ENCODE results near the gene DYNC1H1. TPM values are rescaled to one million over a fixed set of nuclear protein-coding genes. Genes with fewer than 3 reads are reported as not detected.

The DYNC1H1 gene
- polyA plus RNA-seq, 1 donor from 2014 or later: 298 TPM

DNA sequence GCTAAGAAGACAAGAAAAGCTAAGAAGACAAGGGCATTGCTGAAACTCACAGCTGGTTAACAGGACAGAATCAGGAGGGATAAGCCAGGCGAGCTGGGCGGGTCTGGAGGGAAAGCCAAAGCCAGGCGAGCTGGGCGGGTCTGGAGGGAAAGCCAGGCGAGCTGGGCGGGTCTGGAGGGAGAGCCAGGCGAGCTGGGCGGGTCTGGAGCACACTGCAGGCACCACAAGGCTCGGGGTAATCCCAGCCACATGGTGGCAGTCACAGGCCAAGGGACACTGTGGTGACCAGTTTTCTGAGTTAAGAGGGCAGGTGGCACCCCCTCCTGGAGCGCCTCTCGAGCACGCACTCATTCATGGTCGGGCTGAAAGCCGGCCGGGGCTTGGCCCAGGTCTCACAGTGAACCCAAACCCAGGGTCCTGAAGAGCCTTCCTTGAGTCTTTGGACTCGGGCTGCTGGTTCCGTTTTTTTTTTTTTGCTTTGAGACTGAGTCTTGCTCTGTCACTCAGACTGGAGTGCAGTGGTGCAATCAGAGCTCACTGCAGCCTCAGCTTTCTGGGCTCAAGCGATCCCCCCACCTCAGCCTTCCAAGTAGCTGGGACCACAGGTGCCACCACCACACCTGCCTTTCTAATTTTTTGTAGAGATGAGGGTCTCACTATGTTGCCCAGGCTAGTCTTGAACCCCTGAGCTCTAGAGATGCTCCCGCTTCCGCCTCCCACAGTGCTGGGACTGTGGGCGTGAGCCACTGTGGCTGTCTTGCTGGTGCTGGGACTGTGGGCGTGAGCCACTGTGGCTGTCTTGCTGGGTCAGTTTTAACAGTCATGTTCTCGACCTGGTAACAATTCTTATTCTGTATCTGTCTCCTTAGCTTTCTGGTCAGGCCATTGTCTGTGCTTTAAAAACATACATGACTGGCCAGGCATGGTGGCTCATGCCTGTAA, 82.2 kb downstream of the DYNC1H1 start:
- Histone ChIP-seq H3K27ac (ENCODE audit: low read length) (no peak overlapping the region), H2AFZ (ENCODE audit: low read depth, low read length) (no peak overlapping the region), H4K20me1 (ENCODE audit: insufficient read depth) (no peaks in the 10 kb centered on the region), H3K27me3 (ENCODE audit: insufficient read depth, low read depth, low read length) (no peaks in the 10 kb centered on the region), H3K36me3 (ENCODE audit: insufficient read depth, low read length) (peaks cover 10% of the 10 kb centered on the region), H3F3A (ENCODE audit: insufficient read depth, low read length, poor library complexity, severe bottlenecking) (no peaks in the 10 kb centered on the region), H3K9me2 (ENCODE audit: insufficient read depth, low read length) (no peaks in the 10 kb centered on the region), H3K9ac (ENCODE audit: low read length) (no peak overlapping the region), H3K4me3 (ENCODE audit: low read length) (no peak overlapping the region), H3K4me2 (ENCODE audit: low read length) (no peak overlapping the region), H3K9me3 (ENCODE audit: low read length) (no peaks in the 10 kb centered on the region), H3K79me2 (replicated peaks; ENCODE audit: insufficient read depth, low read length) (no peaks in the 10 kb centered on the region)
- TF ChIP-seq EP300 (conservative IDR thresholded peaks at IDR 0.05; ENCODE audit: poor library complexity, severe bottlenecking) (no peak), EZH2 (IDR thresholded peaks at IDR 0.05; ENCODE audit: borderline replicate concordance, insufficient read depth, low read length, poor library complexity, severe bottlenecking) (no peak), TAF1 (IDR thresholded peaks at IDR 0.05; ENCODE audit: low read depth) (no peak), SMC3 (conservative IDR thresholded peaks at IDR 0.05; ENCODE audit: poor library complexity) (no peak), POLR2AphosphoS5 (IDR thresholded peaks at IDR 0.05) (no peak), RAD21 (conservative IDR thresholded peaks at IDR 0.05) (no peak), MXI1 (conservative IDR thresholded peaks at IDR 0.05; ENCODE audit: poor library complexity, severe bottlenecking) (no peak)
- TF ChIP-seq, protein P1, sequence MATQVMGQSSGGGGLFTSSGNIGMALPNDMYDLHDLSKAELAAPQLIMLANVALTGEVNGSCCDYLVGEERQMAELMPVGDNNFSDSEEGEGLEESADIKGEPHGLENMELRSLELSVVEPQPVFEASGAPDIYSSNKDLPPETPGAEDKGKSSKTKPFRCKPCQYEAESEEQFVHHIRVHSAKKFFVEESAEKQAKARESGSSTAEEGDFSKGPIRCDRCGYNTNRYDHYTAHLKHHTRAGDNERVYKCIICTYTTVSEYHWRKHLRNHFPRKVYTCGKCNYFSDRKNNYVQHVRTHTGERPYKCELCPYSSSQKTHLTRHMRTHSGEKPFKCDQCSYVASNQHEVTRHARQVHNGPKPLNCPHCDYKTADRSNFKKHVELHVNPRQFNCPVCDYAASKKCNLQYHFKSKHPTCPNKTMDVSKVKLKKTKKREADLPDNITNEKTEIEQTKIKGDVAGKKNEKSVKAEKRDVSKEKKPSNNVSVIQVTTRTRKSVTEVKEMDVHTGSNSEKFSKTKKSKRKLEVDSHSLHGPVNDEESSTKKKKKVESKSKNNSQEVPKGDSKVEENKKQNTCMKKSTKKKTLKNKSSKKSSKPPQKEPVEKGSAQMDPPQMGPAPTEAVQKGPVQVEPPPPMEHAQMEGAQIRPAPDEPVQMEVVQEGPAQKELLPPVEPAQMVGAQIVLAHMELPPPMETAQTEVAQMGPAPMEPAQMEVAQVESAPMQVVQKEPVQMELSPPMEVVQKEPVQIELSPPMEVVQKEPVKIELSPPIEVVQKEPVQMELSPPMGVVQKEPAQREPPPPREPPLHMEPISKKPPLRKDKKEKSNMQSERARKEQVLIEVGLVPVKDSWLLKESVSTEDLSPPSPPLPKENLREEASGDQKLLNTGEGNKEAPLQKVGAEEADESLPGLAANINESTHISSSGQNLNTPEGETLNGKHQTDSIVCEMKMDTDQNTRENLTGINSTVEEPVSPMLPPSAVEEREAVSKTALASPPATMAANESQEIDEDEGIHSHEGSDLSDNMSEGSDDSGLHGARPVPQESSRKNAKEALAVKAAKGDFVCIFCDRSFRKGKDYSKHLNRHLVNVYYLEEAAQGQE (IDR thresholded peaks at IDR 0.05; ENCODE audit: borderline replicate concordance): no peak
- TF ChIP-seq, protein P2, sequence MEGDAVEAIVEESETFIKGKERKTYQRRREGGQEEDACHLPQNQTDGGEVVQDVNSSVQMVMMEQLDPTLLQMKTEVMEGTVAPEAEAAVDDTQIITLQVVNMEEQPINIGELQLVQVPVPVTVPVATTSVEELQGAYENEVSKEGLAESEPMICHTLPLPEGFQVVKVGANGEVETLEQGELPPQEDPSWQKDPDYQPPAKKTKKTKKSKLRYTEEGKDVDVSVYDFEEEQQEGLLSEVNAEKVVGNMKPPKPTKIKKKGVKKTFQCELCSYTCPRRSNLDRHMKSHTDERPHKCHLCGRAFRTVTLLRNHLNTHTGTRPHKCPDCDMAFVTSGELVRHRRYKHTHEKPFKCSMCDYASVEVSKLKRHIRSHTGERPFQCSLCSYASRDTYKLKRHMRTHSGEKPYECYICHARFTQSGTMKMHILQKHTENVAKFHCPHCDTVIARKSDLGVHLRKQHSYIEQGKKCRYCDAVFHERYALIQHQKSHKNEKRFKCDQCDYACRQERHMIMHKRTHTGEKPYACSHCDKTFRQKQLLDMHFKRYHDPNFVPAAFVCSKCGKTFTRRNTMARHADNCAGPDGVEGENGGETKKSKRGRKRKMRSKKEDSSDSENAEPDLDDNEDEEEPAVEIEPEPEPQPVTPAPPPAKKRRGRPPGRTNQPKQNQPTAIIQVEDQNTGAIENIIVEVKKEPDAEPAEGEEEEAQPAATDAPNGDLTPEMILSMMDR (IDR thresholded peaks at IDR 0.05; ENCODE audit: poor library complexity, severe bottlenecking): no peak

DNA sequence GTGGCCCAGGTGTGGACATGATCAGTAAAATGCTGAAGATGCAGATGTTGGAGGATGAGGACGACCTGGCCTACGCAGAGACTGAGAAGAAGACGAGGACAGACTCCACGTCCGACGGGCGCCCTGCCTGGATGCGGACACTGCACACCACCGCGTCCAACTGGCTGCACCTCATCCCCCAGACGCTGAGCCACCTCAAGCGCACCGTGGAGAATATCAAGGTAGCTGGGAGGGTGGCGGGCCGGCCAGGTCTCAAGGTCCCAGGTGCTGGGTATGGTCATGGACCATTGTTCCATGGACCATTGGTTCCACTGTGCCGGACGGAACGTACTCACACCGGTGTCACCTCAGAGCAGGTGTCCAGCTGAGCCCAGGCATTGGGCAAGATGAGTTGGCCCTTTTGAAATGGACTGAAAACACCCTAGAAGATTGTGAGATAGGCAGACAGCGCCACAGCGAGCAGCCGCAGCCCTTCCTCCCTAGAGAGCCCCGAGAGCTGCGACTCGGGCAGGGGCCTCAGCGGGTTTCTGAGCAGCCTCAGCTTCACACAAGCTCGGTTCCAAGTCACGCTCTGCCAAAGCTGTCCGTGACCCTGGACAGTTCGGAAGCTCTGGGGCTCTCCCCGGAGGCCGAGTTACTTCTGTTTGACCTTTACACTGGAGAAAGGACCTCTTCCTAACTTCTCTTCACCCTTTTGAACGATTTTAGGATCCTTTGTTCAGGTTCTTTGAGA, 83.6 kb downstream of the DYNC1H1 start:
- H3F3A ChIP-seq (ENCODE audit: insufficient read depth, low read length, poor library complexity, severe bottlenecking): no peaks in the 10 kb centered on the region
- H3K9me3 ChIP-seq (ENCODE audit: low read length): no peaks in the 10 kb centered on the region
- H3K27me3 ChIP-seq (ENCODE audit: insufficient read depth, low read depth, low read length): no peaks in the 10 kb centered on the region
- no peaks in the 10 kb centered on the region for H3K9me2 ChIP-seq (ENCODE audit: insufficient read depth, low read length)
- TF ChIP-seq, protein P1 (IDR thresholded peaks at IDR 0.05; ENCODE audit: borderline replicate concordance): no peak
- TF ChIP-seq TAF1 (IDR thresholded peaks at IDR 0.05; ENCODE audit: low read depth) (no peak), RAD21 (conservative IDR thresholded peaks at IDR 0.05) (no peak), SMC3 (conservative IDR thresholded peaks at IDR 0.05; ENCODE audit: poor library complexity) (no peak), EZH2 (IDR thresholded peaks at IDR 0.05; ENCODE audit: borderline replicate concordance, insufficient read depth, low read length, poor library complexity, severe bottlenecking) (no peak), EP300 (conservative IDR thresholded peaks at IDR 0.05; ENCODE audit: poor library complexity, severe bottlenecking) (no peak), MXI1 (conservative IDR thresholded peaks at IDR 0.05; ENCODE audit: poor library complexity, severe bottlenecking) (no peak), POLR2AphosphoS5 (IDR thresholded peaks at IDR 0.05) (no peak)
- TF ChIP-seq, protein P2 (IDR thresholded peaks at IDR 0.05; ENCODE audit: poor library complexity, severe bottlenecking): no peak
- H2AFZ ChIP-seq (ENCODE audit: low read depth, low read length): no peak overlapping the region
- no peak overlapping the region for H3K4me3 ChIP-seq (ENCODE audit: low read length)
- H3K4me2 ChIP-seq (ENCODE audit: low read length): no peak overlapping the region
- no peak overlapping the region for H3K27ac ChIP-seq (ENCODE audit: low read length)
- H3K79me2 ChIP-seq (replicated peaks; ENCODE audit: insufficient read depth, low read length): no peaks in the 10 kb centered on the region
- H4K20me1 ChIP-seq (ENCODE audit: insufficient read depth): no peaks in the 10 kb centered on the region
- peaks cover 4% of the 10 kb centered on the region for H3K36me3 ChIP-seq (ENCODE audit: insufficient read depth, low read length)
- no peak overlapping the region for H3K9ac ChIP-seq (ENCODE audit: low read length)
